Thyroid gland (tissue), 4 donors: ENCODE data around the gene PDCD11.

Source experiments
- CTCF ChIP-seq, 6 experiments: fragments of 200-600 bp in 3 of 6; fragments of 450-650 bp in 3 of 6; sonication (generic) in 3 of 6; IDR thresholded peaks; one replicate each; pipeline ENCODE4 v1.5.1; 2016 to 2019; ENCODE audit warnings: antibody characterized with exemption in 6 of 6, mild to moderate bottlenecking in 2 of 6, inconsistent platforms in 1 of 6, moderate library complexity in 1 of 6
- POLR2A ChIP-seq, 2 donors: fragments of 450-650 bp; IDR thresholded peaks; one replicate each; pipeline ENCODE4 v1.6.1; 2017; ENCODE audit warnings: antibody characterized with exemption in 2 of 2, mild to moderate bottlenecking in 2 of 2, moderate library complexity in 1 of 2

- TF ChIP-seq CTCF (IDR thresholded peaks at IDR 0.05) (peak in 1 of 6 experiments; percentile 8), POLR2A (IDR thresholded peaks at IDR 0.05) (peak in 1 of 2 donors; percentile 53)
These were observed 45.7 kb upstream of the PDCD11 start, which contains the start of gene PCGF6 for GRCh38 chr10:103350517-103351260.
